Stimulated activated CD4-positive, alpha-beta T cell treated with anti-CD3 and anti-CD28 coated beads, TNF-alpha, amount 100 ng/mL, for 24 hours (primary cell): ENCODE data around the gene PCDHGB2.
"Not testable (repeated sequence)": the region's sequence is repeated elsewhere in the genome, so short reads cannot be mapped to it uniquely, and the experiment has no call there.

ENCODE experiments used
- DNase-seq, 3 experiments: peaks; one replicate each; pipeline ENCODE4 v3.0.0-alpha.2; 2020; ENCODE audit warnings: low read depth in 3 of 3

PCDHGB2 gene

DNA sequence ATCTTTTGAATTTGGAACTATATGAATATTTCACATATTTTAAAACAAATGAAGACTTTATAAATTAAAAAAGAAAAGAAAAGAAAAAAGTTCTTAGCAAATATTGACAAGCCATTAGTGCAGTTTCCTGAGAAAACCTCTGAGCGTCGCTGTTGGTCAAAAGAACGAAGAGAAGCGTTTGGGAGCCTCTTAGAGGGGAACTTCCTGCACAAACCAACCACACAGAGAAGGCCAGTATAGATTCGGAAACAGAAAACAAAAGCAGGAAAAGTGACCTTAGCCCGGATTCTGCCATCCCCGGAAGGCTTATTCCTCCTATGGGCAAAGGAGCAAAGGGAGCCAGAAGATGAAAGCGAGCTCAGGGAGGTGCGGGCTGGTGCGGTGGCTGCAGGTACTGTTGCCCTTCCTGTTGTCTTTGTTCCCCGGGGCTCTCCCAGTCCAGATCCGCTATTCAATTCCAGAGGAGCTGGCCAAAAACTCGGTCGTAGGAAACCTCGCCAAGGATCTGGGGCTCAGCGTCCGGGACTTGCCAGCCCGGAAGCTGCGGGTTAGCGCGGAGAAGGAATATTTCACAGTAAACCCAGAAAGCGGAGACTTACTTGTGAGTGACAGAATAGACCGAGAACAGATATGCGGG lies at the start of gene PCDHGB2:
Gene PCDHGB2, plus strand, starts transcription at position 205 of the 637 bp plus-strand sequence. Its CDS starts 142 bp downstream, at position 347.
- no peak for DNase-seq

DNA sequence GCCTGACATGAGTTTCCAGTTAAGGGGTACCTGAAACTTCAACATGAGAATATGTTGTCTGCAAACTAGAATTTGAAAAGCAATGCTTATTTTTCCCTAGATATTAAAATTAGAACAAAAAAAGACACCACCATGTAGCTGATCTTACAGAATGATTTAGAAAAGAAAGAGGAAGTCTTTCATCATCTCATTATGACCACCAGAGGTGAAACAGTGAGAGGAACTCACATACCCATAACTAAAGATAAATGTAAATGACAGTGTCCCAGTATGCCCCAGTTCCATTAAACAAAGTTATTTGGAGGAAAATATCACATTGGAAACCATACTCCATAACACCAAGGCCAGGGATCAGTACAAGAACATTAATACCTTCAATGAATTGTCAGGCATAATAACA lies 46.1 kb upstream of the PCDHGB2 start:
- no peak for DNase-seq

DNA sequence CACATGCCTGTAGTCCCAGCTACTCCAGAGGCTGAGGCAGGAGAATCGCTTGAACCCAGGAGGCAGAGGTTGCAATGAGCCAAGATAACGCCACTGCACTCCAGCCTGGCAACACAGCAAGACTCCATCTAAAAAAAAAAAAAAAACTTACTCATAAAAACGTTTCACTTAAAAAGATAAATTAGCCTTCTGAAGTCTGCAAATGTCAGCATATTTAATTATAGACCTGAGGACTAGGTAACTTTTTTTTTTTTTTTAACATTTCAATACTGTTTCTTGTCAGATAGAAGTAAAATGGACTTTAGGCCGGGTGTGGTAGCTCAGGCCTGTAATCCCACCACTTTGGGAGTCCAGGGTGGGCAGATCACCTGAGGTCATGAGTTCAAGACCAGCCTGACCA lies 42.8 kb upstream of the PCDHGB2 start:
- DNase-seq, result not testable (repeated sequence)

DNA sequence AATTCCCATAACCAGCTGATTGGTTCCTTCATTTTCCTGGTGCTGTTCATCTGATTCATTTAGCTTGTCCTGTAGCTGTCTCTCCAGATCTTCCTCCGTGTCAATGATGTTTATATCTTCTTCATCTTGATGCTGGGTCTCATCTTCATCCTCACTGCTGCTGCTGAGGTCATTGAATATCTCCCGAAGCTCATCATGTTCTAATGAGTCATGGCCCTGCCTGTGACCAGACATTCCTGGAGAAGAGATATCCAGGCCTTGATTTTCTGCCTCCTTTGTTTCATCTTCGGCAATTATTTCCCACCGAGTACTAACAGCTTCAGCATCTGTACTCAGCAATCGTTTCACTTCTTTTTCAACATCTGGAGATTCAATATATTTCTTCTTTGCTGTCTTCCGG lies 40.6 kb upstream of the PCDHGB2 start:
- DNase-seq, result no peak

DNA sequence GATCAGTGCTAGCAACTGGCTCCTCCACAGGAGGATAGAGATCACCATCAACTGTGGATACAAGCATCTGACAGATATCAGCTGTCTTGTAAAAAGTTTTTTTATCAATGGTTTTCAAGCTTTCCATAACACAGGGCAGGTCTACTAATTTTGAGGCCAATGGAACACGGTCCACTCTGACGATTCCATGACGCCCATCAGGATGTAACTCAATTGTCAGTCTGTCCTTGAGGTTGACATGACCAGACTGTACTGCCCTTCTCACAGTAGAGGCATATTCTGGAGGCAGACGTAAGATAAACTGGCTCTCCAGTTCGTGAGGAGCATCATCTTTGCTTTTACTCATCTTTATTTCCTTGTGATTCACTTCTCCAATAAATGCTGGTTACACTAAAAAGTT lies 40.1 kb upstream of the PCDHGB2 start:
- no peak for DNase-seq

DNA sequence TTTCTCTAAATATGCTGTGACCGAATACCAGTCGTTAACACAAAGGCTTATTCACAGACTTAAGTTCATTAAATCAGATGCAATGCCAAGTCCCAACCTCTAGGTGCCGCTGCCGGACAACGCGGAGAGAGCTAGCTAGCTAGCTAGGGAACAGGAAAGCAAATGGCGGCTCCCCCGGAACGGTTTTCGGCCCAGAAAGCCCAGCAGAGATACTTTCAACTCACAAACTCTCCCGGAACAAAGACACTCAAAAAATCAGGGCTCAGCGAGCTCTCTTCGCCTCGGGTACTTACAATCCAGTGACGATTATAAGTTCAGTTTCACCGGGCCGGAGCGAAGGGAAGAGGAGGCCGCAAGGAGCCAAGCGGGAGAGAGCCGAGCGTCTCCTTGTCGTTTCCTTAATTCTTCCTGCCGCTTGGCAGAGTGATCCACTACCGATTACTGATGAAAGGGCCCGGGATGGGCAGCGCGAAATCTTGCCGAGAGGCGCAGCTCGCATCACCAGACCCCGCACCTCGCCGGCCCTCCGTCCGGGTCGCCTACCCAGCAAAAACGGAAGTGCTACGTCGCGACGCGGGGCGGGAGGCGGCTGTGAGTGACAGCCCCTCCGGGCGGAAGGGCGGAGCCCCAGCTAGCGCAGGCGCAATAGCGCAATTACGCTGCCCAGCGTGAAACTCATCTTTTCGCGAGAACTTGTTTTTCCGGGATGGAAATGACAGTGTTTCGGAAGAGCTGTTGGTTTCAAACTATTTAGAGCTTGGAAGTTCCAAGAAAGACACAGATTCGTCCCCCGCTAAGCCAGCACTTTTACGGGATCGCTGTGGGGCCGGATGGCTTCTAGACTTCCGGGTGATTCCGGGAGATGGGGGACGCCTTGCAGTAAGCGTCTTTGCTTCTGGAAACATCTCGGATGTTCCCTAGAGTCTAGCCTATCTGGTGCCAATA lies 39.3 kb upstream of the PCDHGB2 start, which contains the start of gene TAF7:
Gene TAF7, minus strand, starts transcription at position 560 of the 945 bp plus-strand sequence. CDS start 740 bp downstream, outside the sequence.
- DNase-seq, result peak; percentile 85 to 90 (median 86)

DNA sequence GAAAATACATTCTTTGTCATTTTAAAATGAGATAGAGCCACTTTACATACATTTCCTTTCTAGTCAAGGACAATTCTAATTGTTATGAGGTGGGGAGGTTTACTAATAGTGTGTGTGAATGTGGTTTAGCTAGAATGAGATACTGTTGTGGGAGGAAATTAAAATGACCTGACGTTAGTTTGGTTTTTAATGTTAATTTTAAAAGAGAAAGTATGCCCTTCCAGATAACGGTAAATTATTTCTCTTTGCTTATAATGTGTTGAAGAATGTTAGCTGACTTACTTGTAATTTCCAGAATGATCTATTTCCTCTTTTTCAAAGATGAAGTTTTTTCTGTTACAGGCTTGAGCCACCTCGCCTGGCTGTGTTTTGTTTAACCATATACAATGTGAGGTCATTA lies 37.5 kb upstream of the PCDHGB2 start:
- no peak for DNase-seq

DNA sequence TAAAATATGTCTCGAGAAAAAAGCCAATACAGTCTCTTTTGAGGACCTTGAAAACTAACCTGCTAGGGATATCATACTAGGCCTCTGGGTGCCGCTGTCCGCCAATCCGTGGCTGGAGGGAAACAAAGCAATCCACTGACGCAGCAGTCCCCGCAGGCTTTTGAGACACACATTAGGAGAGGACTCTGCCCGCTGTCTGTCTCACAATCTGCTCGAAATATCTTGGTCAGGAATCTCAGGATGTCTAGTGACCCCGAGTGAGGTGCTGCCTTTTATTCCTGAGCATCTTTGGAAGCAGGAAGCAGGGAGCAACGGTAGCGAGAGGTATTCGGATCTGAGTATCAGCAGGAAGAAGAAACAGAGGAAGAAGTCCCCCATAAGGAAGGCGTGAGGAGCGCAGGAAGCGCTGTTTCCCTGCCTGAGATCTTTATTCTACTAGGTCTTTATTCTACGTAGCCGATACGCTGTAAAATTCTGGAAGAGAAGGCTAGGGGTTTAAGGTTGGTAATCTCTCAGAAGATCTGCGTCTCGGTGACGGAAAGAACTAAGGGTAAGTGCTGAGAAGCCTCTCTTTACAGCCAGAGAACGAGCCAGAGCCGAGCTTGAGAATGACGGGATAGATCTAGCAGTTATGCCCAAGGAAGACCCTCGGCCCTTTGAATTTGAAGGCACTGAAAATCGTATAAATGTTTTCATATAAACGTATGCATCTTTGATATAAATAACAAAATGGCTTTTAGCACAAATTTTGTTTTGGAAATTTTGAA lies 33.5 kb upstream of the PCDHGB2 start:
- peak; percentile 28 to 63 (median 43) for DNase-seq

DNA sequence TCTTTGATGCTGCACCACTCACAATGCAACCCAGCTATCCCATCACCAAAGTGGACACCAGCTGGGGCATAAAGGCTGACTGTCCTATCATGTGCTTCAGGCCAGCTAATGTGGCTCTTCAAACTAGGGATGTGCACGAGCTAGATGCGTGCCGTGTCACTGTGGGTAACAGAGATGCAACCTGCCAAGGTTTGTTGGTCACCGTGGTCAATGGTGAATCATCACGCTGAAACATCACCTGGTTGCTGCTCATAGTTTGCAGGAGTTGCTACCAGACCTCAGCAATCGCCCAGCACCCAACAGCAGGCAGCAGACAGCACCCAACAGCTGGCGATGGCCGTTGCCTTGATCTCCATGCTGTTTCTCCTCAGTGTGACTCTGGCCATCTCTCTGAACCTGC lies 31.6 kb upstream of the PCDHGB2 start:
- no peak for DNase-seq

DNA sequence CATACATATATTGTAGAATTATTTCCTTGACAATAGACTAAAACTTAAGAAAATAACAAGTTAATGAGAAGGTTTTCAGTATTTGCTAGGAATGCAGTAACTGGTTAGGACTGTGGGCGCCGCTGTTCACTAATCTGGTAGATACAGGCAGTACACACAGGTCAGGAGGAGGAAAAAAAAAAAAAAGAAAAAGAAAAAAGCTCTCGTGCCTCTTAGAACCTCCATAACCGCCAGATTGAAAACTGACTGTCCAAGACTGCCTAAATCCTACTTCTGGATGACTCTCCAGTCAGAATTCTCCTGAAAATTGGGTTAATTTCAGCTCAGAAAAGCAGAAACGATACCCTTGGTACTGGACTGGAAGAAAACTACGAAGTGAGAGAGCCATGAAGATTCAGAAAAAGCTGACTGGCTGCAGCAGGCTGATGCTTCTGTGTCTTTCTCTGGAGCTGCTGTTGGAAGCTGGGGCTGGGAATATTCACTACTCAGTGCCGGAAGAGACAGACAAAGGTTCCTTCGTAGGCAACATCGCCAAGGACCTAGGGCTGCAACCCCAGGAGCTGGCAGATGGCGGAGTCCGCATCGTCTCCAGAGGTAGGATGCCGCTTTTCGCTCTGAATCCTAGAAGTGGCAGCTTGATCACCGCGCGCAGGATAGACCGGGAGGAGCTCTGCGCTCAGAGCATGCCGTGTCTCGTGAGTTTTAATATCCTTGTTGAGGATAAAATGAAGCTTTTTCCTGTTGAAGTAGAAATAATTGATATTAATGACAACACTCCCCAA lies 29.3 kb upstream of the PCDHGB2 start, which contains the start of gene PCDHGA1:
Gene PCDHGA1, plus strand, starts transcription at position 216 of the 782 bp plus-strand sequence.
- no peak for DNase-seq

DNA sequence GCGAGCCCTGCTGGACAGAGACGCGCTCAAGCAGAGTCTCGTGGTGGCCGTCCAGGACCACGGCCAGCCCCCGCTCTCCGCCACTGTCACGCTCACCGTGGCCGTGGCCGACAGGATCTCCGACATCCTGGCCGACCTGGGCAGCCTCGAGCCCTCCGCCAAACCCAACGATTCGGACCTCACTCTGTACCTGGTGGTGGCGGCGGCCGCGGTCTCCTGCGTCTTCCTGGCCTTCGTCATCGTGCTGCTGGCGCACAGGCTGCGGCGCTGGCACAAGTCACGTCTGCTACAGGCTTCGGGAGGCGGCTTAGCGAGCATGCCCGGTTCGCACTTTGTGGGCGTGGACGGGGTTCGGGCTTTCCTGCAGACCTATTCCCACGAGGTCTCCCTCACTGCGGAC lies 27.2 kb upstream of the PCDHGB2 start:
- DNase-seq, result not testable (repeated sequence)

DNA sequence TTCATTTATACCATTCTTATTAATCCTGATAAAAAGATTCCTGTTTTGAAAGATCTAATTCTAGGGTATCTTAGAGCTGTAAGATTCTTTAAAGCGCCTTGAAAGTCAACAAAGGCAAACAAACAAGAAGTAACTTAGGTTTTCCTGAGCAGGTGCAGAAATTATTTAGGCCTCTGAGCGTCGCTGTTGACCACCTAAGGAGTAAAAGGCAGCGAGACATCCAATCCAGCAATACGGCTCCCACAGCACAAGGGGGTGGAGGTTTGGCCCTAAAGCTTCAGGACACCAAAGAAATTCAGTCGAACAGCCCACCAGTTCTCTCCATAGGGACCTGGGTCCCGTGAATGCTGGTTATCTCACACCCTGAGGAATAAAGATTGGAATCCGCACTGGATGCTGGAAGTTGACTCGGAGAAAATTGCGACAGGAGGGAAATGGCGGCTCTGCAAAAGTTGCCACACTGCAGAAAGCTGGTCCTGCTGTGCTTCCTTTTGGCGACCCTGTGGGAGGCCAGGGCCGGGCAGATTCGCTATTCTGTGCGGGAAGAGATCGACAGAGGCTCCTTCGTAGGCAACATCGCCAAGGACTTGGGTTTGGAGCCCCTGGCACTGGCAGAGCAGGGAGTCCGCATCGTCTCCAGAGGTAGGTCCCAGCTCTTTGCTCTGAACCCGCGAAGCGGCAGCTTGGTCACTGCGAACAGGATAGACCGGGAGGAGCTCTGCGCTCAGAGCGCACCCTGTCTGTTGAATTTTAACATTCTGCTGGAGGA lies 21.1 kb upstream of the PCDHGB2 start, which contains the start of gene PCDHGA2:
Gene PCDHGA2, plus strand, starts transcription at position 223 of the 769 bp plus-strand sequence.
- DNase-seq, result no peak

DNA sequence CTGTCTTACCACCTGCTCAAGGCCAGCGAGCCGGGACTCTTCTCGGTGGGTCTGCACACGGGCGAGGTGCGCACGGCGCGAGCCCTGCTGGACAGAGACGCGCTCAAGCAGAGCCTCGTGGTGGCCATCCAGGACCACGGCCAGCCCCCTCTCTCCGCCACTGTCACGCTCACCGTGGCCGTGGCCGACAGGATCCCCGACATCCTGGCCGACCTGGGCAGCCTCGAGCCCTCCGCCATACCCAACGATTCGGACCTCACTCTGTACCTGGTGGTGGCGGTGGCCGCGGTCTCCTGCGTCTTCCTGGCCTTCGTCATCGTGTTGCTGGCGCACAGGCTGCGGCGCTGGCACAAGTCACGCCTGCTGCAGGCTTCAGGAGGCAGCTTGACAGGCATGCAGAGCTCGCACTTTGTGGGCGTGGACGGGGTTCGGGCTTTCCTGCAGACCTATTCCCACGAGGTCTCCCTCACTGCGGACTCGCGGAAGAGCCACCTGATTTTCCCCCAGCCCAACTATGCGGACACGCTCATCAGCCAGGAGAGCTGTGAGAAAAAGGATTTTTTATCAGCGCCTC lies 18.9 kb upstream of the PCDHGB2 start:
- not testable (repeated sequence) for DNase-seq

DNA sequence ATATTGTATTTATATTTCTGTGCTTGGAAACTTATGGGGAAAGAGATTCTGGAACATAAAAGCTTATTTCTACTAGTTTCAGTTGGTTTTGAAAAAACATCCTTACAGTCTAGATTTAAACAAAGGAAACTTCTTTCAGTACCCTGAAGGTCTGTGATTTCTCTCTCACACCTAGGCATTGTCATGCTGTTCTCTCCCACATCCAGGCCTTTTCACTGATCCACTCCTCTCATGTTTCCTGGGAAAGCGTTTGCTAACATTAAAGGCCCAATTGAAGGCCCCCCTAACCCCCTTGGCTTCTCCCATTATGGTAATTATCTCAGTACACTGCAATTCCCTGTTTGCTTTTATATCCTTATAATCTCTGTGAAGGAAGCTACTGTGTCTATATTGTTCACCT lies 17.0 kb upstream of the PCDHGB2 start:
- DNase-seq, result no peak

DNA sequence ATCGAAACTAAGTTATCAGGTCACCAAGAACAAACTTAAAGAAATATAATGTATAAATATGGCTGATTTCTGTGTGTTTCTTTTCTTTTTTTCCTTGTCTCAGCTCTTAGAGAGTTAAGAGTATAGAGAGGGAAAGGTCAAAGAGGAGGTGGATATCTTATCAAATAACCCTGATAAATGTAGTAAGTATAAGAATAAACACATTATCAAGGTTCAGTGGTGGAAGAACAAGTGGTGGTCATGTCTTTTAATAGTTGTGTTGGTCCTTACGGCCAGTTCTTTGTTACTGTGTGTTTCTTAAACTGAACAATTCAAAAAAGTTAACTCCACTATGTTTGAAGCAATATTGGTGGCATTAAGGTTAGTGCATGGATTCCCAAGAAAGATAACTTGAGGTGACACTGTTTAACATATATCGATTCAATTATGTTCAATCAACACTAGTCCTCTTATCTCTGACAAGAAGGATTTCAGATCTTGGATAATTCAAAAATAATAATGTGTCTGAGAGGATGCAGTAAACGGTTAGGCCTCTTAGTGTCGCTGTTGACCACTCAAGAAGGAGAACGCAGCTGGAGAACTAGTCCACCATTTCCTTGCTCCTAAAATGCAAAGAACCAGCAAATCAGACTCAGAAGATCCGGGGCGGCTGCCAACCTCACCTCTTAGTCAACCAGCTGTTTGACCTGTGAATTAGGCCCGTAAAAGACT lies 16.4 kb upstream of the PCDHGB2 start, which contains the start of gene PCDHGA3:
Gene PCDHGA3, plus strand, starts transcription at position 588 of the 711 bp plus-strand sequence. CDS start 205 bp downstream, outside the sequence.
- no peak for DNase-seq

DNA sequence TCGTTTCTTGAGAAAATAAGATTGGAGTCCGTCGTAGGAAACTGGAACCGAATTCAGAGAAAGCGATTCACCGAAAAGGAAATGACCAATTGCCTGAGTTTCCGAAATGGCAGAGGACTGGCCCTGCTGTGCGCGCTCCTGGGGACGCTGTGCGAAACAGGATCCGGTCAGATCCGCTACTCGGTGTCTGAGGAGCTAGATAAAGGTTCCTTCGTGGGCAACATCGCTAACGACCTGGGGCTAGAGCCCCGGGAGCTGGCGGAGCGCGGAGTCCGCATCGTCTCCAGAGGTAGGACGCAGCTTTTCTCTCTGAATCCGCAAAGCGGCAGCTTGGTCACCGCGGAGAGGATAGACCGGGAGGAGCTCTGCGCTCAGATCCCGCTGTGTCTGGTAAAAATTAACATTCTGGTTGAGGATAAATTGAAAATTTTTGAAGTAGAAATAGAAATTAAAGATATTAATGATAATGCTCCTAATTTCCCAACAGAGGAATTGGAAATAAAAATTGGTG lies 15.8 kb upstream of the PCDHGB2 start:
- DNase-seq, result no peak

DNA sequence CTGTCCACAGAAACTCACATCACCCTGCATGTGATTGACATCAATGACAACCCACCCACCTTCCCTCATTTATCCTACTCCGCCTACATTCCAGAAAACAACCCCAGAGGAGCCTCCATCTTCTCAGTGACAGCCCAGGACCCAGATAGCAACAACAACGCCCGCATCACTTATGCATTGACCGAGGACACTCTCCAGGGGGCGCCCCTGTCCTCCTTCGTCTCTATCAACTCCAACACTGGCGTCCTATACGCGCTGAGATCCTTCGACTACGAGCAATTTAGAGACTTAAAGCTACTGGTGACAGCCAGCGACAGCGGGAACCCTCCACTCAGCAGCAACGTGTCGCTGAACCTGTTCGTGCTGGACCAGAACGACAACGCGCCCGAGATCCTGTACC lies 14.5 kb upstream of the PCDHGB2 start:
- no peak for DNase-seq

DNA sequence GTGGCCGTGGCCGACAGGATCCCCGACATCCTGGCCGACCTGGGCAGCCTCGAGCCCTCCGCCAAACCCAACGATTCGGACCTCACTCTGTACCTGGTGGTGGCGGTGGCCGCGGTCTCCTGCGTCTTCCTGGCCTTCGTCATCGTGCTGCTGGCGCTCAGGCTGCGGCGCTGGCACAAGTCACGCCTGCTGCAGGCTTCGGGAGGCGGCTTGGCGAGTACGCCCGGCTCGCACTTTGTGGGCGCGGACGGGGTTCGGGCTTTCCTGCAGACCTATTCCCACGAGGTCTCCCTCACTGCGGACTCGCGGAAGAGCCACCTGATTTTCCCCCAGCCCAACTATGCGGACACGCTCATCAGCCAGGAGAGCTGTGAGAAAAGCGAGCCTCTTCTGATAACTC lies 13.8 kb upstream of the PCDHGB2 start:
- DNase-seq, result not testable (repeated sequence)
